ENCODE measurements around the gene LRMDA.

DNA sequence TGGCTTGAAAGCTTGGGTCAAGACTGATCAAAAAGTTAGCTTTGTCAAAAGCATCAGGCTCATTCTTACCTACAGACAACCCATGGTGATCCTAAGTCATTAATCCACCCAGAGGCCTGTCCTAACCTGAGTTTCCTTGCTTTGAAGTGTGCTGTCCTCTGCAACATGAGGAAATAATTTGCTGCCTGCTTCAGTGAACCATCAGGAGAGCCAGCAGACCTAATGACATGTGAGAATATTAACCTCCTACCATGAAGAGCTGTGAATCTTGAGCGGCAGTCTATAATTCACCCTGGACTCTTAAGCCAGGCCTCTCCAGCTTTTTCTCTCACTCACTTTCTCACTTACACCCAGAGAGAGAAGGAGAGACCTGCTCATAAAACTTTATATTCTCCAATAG is 590.0 kb downstream of the LRMDA start:
- TF ChIP-seq, protein P1, sequence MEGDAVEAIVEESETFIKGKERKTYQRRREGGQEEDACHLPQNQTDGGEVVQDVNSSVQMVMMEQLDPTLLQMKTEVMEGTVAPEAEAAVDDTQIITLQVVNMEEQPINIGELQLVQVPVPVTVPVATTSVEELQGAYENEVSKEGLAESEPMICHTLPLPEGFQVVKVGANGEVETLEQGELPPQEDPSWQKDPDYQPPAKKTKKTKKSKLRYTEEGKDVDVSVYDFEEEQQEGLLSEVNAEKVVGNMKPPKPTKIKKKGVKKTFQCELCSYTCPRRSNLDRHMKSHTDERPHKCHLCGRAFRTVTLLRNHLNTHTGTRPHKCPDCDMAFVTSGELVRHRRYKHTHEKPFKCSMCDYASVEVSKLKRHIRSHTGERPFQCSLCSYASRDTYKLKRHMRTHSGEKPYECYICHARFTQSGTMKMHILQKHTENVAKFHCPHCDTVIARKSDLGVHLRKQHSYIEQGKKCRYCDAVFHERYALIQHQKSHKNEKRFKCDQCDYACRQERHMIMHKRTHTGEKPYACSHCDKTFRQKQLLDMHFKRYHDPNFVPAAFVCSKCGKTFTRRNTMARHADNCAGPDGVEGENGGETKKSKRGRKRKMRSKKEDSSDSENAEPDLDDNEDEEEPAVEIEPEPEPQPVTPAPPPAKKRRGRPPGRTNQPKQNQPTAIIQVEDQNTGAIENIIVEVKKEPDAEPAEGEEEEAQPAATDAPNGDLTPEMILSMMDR (conservative IDR thresholded peaks at IDR 0.05; ENCODE audit: low read length) = no peak
- no peak for TF ChIP-seq EZH2phosphoT487 (IDR thresholded peaks at IDR 0.05; ENCODE audit: borderline replicate concordance)

Data from Loucy (cell line).